Muscle of arm (tissue), 12 donors: Measurements from ENCODE around the gene B4GALT1. TPM values are rescaled to one million over a fixed set of nuclear protein-coding genes. Genes with fewer than 3 reads are reported as not detected.
A peak's percentile ranks its signal among the peaks of the same experiment; 100 is the strongest.

Experiments
- DNase-seq: peaks from one replicate; pipeline ENCODE4 v3.0.0-alpha.2; 2013
- polyA plus RNA-seq, 12 donors: library from polyadenylated mRNA; unstranded; fragments of 120-200 nt; gene quantifications; one replicate each; pipeline ENCODE4 v1.2.1, GENCODE V29; 2013; ENCODE audit not compliant: insufficient read length in 12 of 12

Gene B4GALT1
- polyA plus RNA-seq, 12 donors: 34.6 to 569 (median 45.1) TPM

DNA sequence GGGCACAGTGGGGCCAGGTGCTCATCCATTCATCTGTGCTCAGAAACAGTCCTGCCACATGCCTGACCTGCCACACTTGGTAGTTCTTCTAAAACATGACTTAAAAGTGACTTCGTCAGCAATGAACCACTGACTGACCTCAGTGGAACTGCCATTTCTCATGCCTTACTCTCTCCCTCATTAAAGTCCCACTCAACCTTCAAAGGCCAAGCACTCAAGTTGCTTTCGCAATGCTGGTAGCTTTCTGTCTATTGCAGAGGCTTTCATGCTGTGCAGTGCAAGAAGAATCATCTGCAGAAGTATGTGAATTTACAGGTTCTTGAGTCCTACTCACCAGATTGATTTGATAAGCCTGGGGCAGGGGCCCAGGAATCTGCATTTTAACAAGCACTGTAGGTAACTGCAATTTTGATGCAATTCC, 23.9 kb downstream of the B4GALT1 start:
- DNase-seq: no peak

GRCh38 chr9:33142535-33142934, 24.6 kb downstream of the B4GALT1 start:
- no peak for DNase-seq

- DNase-seq: no peak
These were observed 26.5 kb downstream of the B4GALT1 start for GRCh38 chr9:33140401-33141360.

GRCh38 chr9:33139421-33140228, 27.5 kb downstream of the B4GALT1 start:
- peak; percentile 81 for DNase-seq

DNA sequence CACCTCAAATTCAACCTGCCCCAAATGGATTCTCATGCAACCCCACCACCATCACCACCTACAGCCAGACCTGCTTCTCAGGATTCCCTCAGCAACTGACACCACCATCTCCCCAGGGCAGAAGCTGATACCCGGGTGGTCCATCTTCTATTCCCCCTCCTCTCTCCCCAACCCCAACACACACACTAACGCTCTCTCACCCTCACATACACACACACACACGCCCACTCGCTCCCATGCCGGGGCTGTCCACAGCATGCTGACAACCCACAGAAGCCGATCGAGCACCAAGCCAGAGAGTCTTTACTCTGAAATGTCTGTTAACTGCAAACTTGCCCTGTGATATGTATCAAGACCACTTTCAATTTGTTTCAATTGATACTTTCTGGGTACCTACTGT, 28.4 kb downstream of the B4GALT1 start:
- DNase-seq: no peak

GRCh38 chr9:33137781-33138264, 29.3 kb downstream of the B4GALT1 start:
- DNase-seq: no peak

DNA sequence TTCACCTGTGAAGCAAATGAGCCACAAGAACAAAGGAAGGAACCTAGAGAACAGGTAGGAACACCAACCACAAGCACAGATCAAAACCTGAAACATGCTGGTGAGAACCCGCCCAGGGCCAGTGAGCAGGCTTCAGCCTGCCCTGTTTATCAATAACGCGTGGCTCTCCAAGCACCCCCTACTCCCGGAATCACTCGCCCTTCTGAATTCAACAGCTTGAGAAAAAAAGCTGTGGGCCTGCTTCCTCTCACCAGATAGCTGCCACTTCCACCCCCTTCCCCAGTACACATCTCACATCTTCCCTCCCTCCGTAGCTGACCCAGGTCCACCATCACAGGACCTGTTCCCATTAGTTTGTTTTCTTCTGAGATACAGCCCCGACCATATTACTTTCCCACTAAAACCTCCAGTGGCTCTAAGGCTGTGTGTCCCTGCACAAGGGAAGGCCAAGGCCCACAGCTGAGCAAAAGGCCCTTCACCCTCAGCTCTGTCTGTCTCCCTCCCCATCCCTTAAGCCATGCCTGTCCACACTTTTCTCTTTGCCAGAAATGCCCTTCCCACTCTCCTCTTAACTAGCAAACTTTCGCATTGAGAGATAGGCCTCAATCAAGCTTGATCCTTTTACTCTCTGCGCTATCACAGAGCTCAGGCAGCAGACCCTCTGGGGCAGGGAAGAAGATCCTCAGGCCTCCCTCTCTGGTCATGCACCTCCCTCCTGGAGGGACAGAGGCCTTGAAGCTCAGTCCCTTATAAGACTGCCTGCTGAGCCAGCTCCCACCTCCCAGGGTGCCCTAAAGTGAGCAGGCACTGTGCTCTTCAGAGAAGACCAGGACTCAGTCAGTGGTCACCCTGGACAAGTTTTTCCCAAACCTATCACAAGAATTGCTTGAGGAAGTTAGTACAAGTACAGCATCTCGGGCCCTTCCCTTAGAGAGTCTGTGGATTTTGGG, 30.1 kb downstream of the B4GALT1 start:
- no peak for DNase-seq

DNA sequence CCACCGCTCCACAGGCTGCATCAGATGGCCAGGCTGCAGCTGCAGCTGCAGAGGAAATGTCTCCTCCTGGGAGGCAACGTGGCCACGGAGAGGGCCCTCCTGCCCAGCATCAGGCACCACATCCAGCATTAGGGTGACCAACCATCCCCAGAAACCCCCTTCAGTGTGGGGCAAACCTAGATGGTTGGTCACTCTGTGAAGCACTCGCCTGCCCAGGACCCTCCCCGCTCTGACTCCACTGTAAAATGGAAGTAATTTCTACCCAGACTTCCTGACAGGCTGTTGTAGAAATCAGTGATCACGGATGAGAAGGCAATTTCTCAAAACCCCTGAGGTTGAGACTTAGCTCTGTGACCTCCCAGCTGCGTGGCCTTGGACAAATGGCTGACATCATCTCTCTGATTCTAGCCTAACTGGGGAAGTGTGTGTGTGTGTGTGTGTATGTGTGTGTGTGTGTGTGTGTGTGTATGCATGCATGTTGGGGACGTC, 31.6 kb downstream of the B4GALT1 start:
- no peak for DNase-seq

DNA sequence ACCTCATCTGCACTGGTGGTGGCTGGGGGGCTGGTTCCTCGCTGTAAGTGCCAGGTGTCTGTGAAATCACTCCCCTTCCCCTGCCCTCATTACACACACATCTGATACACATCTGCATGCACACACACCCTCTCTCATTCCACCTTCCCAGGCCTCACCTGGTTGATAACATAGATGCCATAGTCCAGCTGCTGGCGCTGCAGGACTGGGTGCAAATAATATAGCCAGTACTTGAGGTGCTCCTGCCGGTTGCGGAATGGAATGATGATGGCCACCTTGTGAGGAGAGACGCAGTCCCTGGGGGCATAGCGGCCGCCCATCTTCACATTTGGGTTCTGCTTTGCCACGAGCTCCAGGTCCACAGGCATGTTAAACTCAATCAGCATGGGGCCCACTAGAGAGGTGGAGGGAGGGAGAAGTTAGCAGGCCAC, 32.1 kb downstream of the B4GALT1 start:
- DNase-seq: no peak

DNA sequence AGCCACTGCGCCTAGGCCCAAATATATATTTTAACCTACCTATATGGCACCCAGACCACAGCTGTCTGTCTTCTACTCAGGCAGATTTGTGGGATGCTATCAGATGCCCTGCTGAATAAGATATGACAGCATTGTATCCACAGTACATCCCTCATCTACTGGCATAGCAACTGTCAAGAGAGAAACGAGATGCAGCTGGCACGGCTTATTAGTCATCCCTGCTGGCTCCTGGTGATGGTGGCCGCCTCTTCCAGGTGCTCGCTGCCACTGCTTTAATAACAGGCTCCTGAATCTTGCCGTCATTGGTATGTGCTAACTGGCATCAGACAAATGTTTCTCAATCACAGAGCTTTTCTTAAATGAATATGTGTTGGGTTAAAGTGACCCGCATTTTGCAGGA, 34.0 kb downstream of the B4GALT1 start:
- DNase-seq: no peak

DNA sequence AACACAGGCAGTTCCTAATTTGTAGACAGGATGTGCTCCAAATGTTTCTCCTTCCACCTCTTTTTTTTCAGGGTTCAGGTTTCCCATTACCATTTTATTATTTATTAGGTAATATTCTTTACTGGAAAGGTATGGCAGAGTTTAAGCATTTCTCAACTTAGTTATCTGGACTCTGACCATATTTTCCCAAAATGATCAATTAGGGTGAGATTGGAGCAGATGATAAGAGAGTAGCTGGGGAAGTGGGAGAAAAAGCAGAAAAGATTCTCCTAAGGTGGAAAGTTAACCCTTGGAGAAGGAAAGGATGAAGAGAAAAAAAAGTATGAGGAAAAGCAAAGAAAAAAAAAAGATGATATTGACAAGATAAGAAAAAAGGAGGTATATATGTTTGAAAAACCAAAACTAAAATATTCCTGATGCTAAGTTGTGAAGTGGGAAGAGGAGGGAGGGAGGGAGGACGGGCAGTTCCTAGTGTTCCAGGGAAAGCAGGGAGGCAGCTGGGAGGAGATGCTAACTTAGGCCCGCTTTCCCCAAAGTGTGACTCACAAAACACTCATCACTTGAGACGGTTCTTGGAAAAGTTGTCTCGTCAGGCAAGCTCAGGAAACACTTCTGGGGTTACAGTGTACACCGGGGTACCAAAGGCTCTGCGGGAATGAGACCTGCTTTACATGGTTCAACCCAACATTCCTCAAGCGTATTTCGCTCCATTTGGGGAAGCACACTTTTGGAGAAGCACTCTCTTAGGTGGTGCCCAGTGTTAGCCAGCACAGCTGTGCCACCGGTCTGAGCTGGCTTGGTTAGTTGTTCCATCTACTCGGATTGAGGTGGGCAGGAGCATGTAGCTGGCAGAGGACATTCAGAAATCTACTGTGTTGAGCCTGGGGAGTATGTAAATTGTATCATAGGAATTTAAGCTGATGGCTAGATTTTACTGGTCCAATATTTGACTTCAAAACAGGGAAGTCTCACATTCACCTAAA, 35.1 kb downstream of the B4GALT1 start:
- DNase-seq: no peak

GRCh38 chr9:33130961-33131789, 36.0 kb downstream of the B4GALT1 start:
- DNase-seq: no peak

DNA sequence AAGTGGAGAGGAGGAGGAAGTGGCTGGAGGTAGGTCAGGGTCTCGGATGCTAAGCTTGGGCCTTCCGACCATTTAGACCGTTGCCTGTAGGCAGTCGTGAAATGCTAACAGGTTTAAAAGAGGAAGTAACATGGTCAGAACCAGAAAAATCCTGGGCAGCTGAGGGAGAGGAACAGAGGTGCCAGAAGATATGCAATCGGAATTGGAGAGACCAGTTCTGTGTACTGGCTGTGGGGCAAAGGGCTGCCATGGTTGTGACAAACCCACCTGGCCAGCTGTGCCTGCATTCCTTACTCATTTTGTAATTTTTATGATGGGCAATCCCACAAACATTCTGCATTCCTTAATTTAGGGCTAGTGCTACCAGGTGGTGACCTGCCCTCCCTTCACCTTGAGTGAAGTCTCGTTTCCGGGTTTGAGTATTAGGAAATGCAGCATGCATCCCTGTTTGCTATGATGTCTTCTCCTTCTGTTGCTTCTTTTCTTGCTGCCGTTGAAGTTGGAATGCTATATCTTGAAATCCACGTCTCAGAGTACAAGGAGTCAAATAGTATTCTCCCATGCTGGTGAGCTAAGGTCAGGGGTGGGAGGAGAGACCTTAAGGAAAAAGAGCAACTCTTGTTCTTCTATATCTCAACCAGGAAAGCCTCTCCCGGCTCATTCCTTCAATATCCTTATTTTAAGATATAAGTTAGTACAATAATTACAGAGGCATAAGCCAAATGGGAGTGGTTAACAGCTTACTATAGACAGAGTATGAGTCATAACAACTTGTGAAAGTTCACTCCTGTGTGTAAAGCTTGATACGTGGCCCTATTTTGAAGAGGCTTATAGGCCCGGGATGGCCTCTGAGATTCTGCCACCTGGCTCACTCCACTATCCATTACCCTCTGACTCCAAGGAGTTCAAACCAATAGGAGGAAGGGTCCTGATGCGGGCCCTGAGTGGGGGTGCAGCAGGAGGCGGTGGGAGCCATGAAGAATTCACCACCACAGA, 37.0 kb downstream of the B4GALT1 start:
- no peak for DNase-seq

DNA sequence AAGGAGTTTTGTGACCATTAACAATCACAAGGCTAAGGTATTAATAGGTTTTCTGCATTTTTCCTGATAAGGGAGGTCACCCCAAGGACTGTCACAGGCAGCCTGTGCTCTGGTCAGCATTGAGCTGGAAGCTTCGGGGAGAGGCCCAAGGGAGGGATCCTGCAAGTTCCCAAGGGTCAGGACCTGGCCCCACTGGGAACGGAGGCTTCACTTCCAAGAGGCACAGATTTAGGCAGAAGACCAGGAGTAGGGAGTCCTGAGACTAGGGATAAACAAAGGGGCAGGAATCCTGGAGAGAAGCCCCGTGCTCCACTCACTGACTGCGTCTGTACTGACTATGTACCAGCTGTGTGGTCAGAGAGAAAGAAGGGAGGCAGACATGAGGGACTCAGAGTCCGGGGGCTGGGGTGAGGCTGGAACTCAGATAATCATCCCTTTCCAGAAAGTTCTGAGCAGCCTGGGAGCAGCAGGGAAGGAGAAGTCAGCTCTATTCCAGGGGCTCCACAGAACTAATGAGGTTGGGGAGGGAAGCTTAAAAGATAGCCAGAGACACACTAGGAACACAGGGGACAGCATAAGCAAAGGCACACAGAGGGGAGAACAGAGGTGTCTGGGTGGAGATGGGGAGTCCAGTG, 37.8 kb downstream of the B4GALT1 start:
- DNase-seq: no peak

DNA sequence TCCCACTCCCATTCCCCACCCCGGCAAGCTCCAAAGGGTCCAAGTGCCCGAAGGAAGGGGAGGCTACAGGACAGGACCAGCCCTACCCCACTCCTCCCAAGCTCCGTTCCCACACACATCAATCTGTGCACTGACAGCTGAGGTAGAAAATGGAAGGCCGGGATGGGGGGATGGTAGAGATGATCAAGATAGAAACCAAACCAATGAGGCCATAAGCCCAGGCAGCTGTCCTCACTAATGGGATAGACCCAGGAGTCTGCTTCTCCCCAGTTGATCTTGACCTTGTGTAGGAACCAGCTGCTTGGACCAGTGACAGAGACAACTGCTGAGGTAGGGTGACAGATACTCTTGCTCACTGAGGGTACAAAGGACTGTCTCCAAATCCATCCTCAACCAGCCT, 38.6 kb downstream of the B4GALT1 start:
- DNase-seq: no peak

GRCh38 chr9:33127881-33128280, 39.3 kb downstream of the B4GALT1 start:
- DNase-seq: no peak
